Fibroblast of skin of right quadriceps (primary cell): Measurements from ENCODE around the gene LRMDA.

Experiments used
- DNase-seq: peaks from one replicate; pipeline ENCODE4 v3.0.0-alpha.2; 2013

Gene LRMDA

DNA sequence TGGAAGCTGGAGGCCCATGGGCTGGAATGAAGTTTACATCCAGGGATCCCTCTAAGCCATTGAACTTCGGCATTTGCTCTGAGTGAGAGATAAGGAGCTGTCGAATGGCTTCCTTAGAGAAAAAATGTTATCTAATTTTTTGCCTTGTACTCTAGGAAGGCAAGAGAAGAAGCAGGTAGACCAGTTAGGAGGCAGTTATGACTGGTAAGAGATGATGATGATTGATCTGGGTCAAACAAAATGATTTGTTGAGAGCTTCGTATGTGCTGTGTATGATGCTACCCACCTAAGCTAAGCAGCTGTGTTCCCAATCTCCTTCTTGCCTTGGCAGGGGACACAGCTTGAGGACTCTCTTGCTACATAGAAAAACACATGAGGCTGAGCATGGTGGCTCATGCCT, 370.2 kb downstream of the LRMDA start:
- DNase-seq, result no peak

- DNase-seq, result no peak
Measured at GRCh38 chr10:75803121-75803520, 371.7 kb downstream of the LRMDA start.

DNA sequence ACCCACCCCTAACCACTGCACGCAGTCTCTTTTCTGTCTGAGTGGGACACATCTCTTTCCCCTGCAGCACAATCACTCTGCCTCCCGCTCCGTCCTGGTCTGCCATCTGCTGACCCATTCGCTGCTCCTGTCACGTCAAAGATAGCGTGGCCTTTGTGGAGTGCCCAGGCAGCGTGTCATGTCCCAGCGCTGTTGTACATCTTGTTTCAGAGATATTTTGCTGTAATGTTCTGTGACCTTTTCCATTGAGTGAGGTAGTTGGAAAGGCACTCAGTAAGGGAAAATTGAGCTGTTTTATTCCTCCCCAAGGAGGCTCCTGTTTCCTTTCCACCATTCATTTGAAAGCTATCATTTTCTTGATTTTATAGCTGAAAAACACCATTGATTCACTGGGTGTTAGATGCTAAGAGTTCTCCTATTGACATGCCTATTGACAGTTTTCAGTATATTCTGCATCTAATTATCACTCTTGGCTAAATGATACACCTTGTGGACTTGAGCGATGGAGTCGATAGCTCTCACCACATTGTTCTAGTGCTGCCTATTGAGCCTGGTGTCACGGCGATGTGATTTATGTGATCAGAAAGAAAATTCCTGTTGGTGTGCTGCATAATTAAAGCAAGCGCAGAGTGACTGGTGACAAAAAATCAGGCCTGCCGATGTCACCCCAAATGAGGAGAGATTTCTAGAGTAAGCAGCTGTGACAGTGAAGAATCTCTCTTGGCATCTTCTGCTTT, 372.6 kb downstream of the LRMDA start:
- no peak for DNase-seq

GRCh38 chr10:75806186-75806585, 374.8 kb downstream of the LRMDA start:
- DNase-seq, result no peak

GRCh38 chr10:75807456-75807855, 376.0 kb downstream of the LRMDA start:
- DNase-seq, result no peak

DNA sequence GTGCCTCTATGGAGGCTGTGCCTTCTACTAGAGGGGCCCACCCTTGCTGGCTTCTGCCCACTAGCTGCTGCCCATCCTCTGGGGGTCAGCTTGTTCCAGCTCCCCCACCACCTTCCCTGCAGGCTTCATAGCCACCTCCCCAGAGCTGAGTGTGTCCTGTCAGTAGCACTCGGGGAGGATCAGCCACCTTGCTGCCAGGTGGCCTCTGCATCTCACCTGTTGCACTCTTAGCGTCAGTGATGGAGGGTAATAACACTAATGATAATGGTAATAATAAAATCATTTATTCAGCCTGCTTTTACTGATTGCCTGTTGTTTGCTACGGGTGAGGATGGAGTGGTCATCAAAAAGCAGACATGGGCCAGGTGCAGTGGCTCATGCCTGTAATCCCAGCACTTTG, 377.6 kb downstream of the LRMDA start:
- DNase-seq, result no peak

DNA sequence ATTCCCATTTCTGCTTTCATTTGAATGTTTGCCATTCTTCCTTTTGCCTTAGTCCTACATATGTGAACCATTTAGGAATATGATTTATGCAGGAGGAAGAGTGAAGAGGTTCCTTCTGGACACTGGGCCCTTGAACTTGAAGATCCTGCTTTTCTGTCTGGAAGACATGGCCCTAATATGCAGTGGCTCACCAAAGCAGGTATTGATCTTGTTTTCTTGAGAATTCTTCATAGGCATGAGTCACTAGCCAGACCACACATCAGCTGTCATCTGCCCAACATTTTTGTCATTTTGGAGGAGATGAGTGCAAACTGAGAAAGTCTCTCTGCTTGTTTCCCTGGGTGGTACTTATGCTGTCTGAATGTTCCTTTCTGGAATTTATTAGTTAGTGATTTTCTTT, 382.6 kb downstream of the LRMDA start:
- peak; percentile 9 for DNase-seq

DNA sequence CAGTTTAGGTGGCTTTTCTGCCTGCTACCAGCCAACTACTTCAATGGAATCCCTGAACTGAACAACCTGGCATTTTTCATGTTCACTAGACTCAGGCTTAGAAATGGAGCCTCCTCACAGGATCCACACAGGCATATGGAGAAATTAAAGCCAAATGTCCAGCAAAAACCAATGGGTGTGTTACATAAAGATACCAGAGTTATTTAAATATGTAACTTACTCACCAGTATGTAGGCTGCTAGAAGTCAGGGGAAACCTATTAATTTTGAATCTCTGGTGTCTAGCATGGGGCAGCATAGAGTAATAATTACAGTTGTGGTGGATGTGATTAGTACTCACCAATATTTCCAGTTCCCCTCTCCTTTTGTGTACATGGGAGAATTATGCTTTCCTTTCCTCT, 383.6 kb downstream of the LRMDA start:
- no peak for DNase-seq

DNA sequence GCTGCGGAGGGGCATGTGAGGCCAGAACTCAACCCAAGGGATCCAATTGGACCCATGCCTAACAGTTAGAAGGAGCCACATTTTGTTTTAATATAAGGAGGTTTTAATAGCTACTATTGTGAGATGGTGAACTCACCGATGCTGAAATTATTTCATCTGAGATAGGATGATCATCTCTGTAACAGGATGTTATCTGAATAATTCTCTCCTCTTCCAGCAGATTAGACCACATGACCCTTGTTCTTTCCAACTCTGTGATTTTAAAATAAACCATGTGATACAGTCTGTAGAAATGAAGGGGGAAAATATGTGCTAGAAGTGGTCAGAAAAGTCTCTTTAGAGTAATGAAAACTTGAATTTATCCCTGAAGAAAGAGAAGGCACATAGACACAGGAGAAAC, 385.8 kb downstream of the LRMDA start:
- DNase-seq, result no peak

DNA sequence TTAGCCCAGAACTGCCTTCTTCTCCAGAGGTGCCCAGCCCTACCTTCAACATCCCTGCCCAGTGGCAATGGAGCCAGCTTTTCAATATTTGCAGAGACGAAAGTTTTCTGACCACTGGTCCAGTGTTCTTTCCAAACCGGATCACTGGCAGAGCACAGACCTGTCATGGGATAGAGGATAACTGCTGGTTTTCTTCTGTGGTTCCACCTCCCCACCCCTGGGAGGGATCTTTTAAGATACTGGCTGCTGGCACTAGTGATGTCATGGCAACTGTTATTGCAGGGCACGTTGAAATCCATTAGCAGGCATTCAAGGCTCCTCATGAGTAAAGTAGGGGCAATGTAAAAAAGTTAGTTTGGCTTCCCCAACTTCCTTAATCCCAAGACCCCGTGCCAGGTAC, 387.1 kb downstream of the LRMDA start:
- no peak for DNase-seq

DNA sequence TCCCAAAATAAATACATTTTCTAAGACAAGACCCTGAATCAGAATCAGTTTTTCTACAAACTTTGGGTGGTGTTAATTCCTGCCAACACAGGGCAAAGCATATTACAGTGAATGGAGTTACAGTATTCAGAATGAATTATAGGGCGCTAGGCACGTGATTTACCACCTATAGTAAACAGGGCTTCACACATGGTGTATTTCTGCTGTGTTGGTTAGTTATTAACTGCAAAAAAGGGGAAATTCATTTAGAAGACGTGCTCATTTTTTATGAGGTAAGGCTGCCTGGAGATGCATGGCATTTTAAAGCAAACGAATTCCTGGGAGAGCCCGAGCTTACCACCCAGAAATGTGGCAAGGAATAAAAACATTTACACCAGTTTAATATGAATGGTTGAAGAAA, 393.8 kb downstream of the LRMDA start:
- no peak for DNase-seq

GRCh38 chr10:75825661-75826060, 394.2 kb downstream of the LRMDA start:
- DNase-seq, result no peak

DNA sequence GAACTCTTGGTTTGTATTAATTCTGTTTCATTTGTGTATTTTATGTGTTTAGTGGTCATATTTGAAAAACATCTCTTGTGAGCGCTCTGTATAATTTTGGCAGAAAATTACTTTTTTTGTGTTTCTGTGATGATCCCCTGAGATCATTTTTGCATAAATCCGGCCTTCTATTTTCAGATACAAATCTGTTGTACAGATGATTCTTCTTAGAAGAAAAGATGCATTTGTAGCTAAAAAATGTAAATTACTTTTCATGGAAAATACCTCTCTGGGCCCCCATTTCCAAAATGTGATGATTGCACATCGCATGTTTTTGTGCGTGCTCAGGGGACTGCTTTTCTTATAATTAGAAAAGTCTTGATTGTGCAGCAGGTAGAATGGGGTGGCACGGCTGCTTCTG, 395.4 kb downstream of the LRMDA start:
- no peak for DNase-seq

DNA sequence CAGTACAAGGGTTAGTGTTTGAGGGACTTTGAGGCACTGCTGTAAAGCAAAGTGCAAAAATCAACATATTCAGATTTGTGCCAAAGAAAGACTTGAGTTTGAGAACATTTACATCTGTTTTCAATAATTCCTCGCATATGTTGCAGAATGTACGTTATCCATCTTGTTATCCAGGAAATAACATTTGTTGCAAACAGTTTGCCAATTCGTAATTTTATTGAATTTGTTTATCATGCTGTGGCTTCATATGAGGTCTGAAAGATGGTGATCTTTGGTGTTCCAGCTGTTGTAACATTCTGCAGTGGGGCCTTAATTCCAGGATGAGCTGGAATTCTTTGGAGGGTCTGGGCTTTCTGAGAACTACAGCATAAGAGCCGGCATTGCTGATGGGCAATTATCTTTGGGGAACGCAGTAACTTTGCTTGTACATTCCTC, 396.2 kb downstream of the LRMDA start:
- peak; percentile 38 for DNase-seq

DNA sequence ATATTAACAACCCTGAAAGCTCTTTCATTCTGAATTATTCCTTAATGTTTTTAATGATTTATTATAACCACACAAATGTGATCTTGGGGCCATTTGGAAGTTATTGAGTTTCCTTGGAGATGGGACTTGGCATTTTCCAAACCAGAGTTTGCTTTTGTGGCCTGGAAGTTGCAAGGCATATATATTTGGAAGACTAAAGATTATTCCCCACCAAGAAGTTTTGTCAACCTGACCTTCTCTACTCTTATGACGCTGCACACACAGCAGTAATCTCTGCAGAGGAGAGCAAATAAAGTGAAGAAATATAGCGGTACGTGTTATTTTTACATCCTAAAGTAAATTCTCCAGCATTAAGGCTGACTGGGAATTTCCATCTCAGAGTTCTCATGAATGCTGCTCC, 397.0 kb downstream of the LRMDA start:
- DNase-seq, result no peak

GRCh38 chr10:75836064-75836463, 404.6 kb downstream of the LRMDA start:
- DNase-seq, result no peak

- DNase-seq, result no peak
Measured at GRCh38 chr10:75838486-75838885, 407.1 kb downstream of the LRMDA start.

DNA sequence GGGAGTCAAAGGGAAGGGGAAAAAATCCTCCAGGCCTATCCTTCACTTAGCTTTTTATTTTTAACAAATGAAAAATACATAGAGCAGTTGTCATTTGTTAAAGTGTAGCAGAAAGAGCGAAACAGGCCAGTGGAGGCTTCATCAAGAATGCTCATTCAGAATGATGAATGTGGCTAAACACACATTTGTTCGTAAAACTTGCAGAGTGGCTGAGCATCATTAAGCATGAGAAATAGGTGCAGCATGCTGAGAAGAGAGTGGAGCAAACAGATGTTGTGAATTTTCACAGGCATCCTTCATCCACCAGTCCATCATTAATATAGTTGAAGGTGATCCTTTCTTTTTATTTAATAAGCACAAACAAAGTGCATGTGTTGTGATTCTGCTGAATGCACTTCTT, 407.6 kb downstream of the LRMDA start:
- no peak for DNase-seq

DNA sequence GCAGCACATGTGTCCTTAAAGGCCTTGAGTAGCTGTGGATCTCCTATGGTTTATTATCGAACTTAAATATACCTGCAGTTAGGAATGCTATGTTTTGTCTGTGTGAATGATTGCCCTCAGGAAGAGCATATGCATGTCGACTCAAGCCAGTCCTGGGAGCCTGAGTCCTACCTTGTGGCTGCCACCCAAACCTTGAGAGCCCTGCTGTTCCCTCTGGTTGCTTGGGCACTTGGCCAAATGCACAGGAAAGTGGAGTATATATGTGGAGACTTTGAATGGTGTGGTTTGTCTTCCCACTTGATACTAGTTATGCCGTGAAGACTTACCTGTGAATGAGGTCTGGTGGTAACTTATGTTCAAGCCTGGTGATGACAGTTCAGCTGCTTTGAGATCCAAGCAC, 409.8 kb downstream of the LRMDA start:
- no peak for DNase-seq

- DNase-seq, result no peak
Measured at GRCh38 chr10:75845176-75845947, 413.9 kb downstream of the LRMDA start.

- DNase-seq, result no peak
Measured at GRCh38 chr10:75847477-75847876, 416.1 kb downstream of the LRMDA start.

DNA sequence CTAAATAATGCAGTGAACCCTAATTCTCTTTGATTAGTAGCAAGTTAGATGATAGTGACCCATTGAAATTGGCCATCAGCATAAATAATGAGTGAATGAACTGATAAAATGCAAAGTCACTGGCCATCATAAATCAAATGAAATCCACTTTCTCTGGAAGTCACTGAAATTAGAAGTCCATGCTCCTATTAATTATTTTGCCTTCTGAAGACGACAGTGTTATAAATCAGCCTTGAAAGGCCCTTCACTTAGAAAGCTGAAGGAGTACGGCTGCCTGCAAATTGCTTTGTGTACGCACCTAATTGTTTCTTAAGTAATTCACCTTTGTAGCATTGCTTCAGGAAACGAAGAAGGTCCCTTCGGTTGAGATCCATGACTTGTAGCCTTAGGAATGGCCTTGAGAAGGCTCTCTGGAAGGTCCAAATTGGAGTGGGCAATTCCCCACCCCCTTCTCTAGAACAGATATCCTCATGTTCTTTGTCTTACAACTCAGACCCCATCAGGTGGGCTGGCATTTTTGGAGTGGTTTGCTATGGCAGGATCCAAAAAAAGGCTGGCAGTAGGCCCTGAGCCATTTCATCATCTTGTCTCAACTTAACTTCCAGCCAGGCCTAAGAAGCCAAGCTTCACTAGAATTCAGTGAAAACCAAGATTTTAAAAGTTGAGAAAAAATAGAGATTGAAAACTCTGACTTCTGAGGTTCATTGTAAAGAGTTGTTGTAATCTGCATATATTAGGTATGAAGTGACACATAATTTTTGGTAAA, 420.3 kb downstream of the LRMDA start:
- DNase-seq, result no peak

- DNase-seq, result no peak
Measured at GRCh38 chr10:75852851-75853484, 421.5 kb downstream of the LRMDA start.
